ENCODE measurements around the gene NACC2.

DNA sequence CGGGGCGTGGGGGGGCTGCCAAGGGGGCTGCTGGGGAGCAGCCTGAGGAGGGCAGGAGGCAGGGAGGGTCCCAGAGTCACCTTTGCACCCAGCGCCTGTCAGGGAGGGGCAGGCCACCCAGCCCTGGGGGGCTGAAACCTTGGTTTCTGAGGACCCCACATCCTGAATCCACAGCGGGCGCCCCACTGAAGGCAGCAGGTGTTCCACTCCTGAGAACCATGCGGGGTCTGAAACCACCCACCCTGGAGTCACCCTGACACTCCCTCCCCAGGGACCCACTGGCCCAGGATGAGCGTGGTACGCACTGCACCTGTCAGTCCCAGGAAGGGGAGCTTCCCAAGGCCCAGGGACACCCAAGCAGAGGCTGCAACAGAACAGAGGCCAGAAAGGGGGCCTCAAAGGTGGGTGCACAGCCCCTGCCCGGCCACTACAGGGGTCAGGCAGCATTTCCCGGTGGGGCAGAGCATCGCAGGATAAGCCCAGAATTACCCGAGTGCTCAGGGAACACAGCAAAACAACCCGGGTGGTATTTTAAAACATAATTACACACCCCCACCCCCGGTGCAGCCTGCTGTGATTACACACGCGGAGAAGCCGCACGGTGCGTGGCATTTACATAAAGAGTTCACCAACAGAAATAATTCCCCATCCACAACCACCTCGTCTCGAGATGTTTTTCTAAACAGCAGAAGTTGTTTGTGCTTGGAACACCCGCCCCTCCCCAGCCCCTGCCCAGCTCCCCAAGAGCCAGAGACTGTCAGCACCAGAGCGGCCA, 76.6 kb downstream of the NACC2 start:
- TF ChIP-seq CTCF (IDR thresholded peaks at IDR 0.05) (no peak), EP300 (IDR thresholded peaks at IDR 0.05) (no peak), POLR2A (IDR thresholded peaks at IDR 0.05) (no peak)

All from gastroesophageal sphincter (tissue), 3 donors.